Measurements from ENCODE around the gene PSMG4. TPM values are rescaled to one million over a fixed set of nuclear protein-coding genes. Genes with fewer than 3 reads are reported as not detected.

The PSMG4 gene
- total RNA-seq, 1 experiment from 2014 or later, result 29.3 TPM

DNA sequence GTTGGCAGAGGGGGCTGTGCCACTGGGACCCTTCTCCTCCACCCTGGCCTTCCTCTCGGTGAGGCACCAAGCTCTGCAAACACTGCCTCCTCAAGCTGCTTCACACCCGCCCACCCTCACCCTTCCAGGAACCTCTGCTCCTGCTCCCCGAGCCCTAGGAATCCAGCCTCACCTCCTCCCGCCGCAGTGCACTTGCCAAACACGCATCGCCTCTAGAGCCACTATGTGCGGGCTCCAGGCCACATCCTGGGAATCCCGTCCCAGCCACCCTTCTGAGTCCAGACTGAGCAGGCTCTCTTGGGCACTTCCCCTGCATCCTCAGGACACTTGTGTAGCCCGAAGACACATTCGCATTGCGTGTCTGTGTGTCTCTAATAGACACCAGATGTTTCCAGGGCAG, 18.5 kb downstream of the PSMG4 start:
- no peaks in the 10 kb centered on the region for H3K27me3 Mint-ChIP-seq (ENCODE audit: low read depth)
- H3K36me3 Mint-ChIP-seq (ENCODE audit: insufficient read depth in 1 of 3, low read depth in 3 of 3), result peaks cover 8 to 20% (median 15%) of the 10 kb centered on the region in 3 experiments; a peak in 6 of 7 replicates
- no peak overlapping the region for H2BK15ac ChIP-seq (ENCODE audit: low read depth, low read length)
- no peaks in the 10 kb centered on the region for H3K79me2 ChIP-seq (ENCODE audit: insufficient read depth, low read length)
- H3K14ac ChIP-seq (ENCODE audit: insufficient read depth, low read length), result no peak overlapping the region
- no peak overlapping the region for H2BK5ac ChIP-seq (ENCODE audit: insufficient read length, low read length)
- WGBS (ENCODE audit: extremely low coverage, insufficient read length, low lambda C conversion rate), result no CpG with 5 or more reads among the region's 12 CpGs
- H3K4me1 ChIP-seq (ENCODE audit: insufficient read depth, low read length), result peaks cover 7% of the 10 kb centered on the region
- H2AFZ ChIP-seq (ENCODE audit: low read length), result no peak overlapping the region
- H3K23me2 ChIP-seq (ENCODE audit: insufficient read length, low read depth, low read length, poor library complexity, severe bottlenecking), result no peaks in the 10 kb centered on the region
- no peak overlapping the region for H3K18ac ChIP-seq (ENCODE audit: insufficient read length, low read depth, low read length)
- H3K9ac ChIP-seq (ENCODE audit: extremely low read depth, insufficient read length, low read length), result no peak overlapping the region
- no peak overlapping the region for H3K27ac ChIP-seq (ENCODE audit: insufficient read length, low read depth, low read length)
- no peaks in the 10 kb centered on the region for H3K27me3 ChIP-seq (ENCODE audit: insufficient read depth, low read length)
- H3K4me2 ChIP-seq (ENCODE audit: insufficient read depth, insufficient read length, low read length), result no peak overlapping the region
- peak overlapping the region in 2 of 3 experiments; percentile 81 to 91; a peak in 3 of 7 replicates for H3K27ac Mint-ChIP-seq
- no peaks in the 10 kb centered on the region for H3K9me3 ChIP-seq (ENCODE audit: control insufficient read depth, low read depth, low read length)
- H3K9me3 Mint-ChIP-seq, result no peaks in the 10 kb centered on the region
- no peak overlapping the region for H4K91ac ChIP-seq (ENCODE audit: insufficient read length, low read depth, low read length)
- no peaks in the 10 kb centered on the region for H3K79me1 ChIP-seq (ENCODE audit: insufficient read depth, low read depth, low read length, poor library complexity, severe bottlenecking)
- H2BK20ac ChIP-seq (ENCODE audit: low read depth, low read length, poor library complexity, severe bottlenecking), result no peak overlapping the region
- peaks cover 21 to 24% of the 10 kb centered on the region in 2 experiments for H3K4me1 Mint-ChIP-seq
- no peak for DNase-seq
- no peak overlapping the region for H4K8ac ChIP-seq (replicated peaks; ENCODE audit: insufficient read length, low read depth, low read length)
- no peaks in the 10 kb centered on the region for H4K20me1 ChIP-seq (ENCODE audit: control insufficient read depth, insufficient read depth, insufficient read length)
- H3T11ph ChIP-seq (ENCODE audit: low read length), result no peak overlapping the region
- no peak overlapping the region for H3K56ac ChIP-seq (ENCODE audit: insufficient read length, low read depth, low read length)
- H3K23ac ChIP-seq (ENCODE audit: insufficient read length, low read depth, low read length), result no peak overlapping the region
- TF ChIP-seq, protein P1, sequence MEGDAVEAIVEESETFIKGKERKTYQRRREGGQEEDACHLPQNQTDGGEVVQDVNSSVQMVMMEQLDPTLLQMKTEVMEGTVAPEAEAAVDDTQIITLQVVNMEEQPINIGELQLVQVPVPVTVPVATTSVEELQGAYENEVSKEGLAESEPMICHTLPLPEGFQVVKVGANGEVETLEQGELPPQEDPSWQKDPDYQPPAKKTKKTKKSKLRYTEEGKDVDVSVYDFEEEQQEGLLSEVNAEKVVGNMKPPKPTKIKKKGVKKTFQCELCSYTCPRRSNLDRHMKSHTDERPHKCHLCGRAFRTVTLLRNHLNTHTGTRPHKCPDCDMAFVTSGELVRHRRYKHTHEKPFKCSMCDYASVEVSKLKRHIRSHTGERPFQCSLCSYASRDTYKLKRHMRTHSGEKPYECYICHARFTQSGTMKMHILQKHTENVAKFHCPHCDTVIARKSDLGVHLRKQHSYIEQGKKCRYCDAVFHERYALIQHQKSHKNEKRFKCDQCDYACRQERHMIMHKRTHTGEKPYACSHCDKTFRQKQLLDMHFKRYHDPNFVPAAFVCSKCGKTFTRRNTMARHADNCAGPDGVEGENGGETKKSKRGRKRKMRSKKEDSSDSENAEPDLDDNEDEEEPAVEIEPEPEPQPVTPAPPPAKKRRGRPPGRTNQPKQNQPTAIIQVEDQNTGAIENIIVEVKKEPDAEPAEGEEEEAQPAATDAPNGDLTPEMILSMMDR (conservative IDR thresholded peaks at IDR 0.05), result no peak
- no peak overlapping the region for H2BK12ac ChIP-seq (ENCODE audit: insufficient read length, low read depth, low read length)
- H2BK120ac ChIP-seq (ENCODE audit: low read depth, low read length, poor library complexity, severe bottlenecking), result no peak overlapping the region
- no peak overlapping the region for H3K4ac ChIP-seq (ENCODE audit: low read depth, low read length)
- no peak overlapping the region for H2AK5ac ChIP-seq (ENCODE audit: insufficient read length, low read length)
- no peak overlapping the region for H3K4me3 Mint-ChIP-seq
- H4K5ac ChIP-seq (ENCODE audit: insufficient read length, low read depth, low read length), result no peak overlapping the region
